Thyroid gland (tissue), 4 donors: ENCODE measurements around the gene MIP.

Experiments used
- CTCF ChIP-seq, 6 experiments: fragments of 200-600 bp in 3 of 6; fragments of 450-650 bp in 3 of 6; sonication (generic) in 3 of 6; IDR thresholded peaks; one replicate each; pipeline ENCODE4 v1.5.1; 2016 to 2019; ENCODE audit warnings: antibody characterized with exemption in 6 of 6, mild to moderate bottlenecking in 2 of 6, inconsistent platforms in 1 of 6, moderate library complexity in 1 of 6
- POLR2A ChIP-seq, 2 donors: fragments of 450-650 bp; IDR thresholded peaks; one replicate each; pipeline ENCODE4 v1.6.1; 2017; ENCODE audit warnings: antibody characterized with exemption in 2 of 2, mild to moderate bottlenecking in 2 of 2, moderate library complexity in 1 of 2

GRCh38 chr12:56476972-56477432, 22.5 kb upstream of the MIP start:
- TF ChIP-seq CTCF (IDR thresholded peaks at IDR 0.05) (no peak), POLR2A (IDR thresholded peaks at IDR 0.05) (no peak)
